NCI-H460 (cell line): ENCODE data around the gene HOXA3. TPM values are rescaled to one million over a fixed set of nuclear protein-coding genes. Genes with fewer than 3 reads are reported as not detected.
A peak's percentile ranks its signal among the peaks of the same experiment; 100 is the strongest.

ENCODE experiments used
- DNase-seq: peaks from one replicate; pipeline ENCODE4 v3.0.0-alpha.2; 2016; ENCODE audit warnings: low read depth; ENCODE audit errors: extremely low read depth
- total RNA-seq: library from RNA; depleted of rRNA; stranded (reverse); fragments of >200 nt; shearing (Covaris generic); gene quantifications from 2 replicates; pipeline ENCODE4 v1.2.3, GENCODE V29; 2014

HOXA3 gene
- total RNA-seq, 1 experiment from 2014 or later: 4.4 TPM

DNA sequence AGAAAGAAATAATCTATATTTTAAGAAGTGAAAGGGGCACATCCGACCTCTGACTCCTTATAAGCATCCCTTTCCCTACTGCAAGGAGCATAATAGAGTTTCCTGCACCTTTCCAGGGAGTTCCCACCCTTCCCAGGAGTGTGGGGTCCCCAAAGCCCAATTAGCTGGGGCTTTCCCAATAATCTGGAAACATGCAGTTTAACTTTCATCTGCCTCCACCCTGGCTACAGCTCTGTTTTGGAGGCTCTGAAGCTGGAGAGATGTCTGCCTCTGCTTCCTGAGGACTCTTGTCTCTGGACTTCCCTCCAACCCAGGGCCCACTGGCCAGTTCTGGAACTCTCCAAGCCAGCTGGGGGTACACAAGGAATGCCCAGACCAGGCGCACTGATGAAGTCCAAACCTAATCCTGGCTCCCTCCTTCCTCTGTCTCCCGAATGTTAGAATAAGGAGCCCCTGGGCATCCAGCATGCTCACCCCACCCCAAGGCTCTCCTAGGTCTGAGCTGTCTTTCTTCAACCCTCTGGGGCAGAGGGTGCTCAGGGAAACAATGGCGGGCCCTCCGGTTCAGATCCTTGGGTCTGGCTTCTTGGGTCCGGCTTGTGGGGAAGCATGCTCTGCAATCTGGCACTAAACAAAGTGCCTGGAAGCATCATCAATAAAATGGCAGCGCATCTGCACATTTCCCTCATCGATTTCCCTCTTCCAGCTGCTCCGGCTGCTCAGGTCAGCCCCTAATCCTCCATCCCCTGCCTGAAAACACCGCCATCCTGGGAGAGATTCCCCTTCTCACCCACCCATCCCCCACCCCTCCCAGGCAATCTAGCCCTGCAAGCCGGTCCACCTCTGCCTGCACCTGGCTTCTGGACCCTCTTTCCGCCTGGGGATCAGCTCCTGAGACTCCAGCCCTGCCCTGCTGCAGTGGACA, 35.2 kb downstream of the HOXA3 start:
- DNase-seq: no peak

DNA sequence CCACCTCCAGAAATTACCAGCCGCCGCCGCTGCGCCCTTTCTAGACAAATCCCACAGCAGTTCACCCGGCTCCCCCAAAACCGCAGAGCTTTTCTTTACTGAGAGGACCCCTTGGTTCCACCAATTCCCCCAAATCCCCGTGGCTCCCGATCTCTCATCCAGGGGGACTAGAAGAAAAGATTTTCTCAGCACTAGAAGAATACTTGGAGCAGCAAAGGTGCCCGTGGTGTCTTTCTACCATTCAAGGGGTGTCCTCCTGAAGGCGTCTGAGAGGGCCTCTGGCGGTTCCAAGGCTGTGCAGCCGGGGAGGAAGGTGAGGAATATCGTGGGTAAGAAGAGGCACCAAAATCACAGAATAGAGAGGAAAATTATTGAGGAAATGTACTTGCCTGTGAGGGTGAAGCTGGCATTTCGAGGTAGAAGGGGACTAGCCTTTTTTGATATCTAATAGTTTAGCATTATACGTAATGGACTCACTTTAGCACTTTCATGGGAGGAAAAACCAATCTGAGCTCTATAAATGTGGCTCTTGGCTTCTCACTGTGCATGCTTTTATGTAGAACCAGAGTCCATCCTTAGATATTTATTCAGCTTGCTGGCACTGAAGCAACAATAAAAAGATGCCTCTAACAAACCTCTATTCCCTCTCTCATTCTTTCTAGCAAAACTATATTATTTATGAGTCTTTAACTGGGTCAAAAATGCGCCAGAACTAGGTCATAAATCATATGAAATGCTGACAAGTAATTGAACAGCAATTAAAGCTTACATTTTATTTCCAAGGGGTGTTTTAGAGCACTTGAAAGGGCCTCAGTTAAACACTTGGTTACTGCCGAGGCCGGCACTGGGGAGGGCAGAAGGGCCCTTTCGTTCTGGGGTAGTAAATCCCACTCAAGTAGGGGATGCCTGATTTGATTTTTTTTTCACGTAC, 36.1 kb downstream of the HOXA3 start:
- no peak for DNase-seq

DNA sequence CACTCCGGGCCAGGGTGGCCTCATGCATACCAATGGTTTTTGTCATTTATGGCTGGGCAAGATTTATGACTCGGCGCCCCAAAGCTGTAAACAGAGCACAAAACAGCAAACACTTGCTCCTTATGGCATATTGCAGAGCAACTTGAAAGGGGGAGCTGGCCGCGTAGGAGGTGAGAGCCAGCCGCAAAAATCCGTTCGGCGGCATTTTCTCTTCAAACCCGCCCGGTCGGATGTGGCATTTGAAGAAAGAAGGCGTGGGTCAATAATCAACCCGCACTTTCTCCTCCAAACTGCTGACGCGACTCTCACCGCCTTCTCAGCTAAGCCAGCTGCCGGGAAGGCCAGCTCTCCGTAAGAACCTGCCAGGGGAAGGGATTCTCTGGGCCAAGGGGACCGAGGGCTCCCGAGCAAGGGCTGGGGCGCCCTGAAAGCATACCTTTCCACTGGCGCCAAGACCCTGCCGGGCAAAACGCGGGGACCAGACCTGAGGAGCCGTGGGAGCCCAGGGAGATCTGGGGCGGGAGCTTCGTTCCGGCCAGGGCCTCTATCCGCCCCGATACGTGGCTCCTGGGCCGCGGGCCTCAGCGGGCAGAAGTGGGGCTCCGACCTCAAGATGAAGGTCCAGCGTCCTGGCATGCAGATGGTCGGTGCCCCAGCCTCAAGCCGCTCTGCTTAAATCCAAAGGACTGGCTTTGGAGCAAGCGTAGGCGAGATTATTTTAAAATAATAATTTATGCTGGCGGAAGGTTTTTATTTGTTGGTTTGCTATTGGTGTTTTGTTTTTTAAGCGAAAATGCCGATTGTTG, 37.0 kb downstream of the HOXA3 start:
- peak; percentile 67 for DNase-seq

- DNase-seq: no peak
Observed at GRCh38 chr7:27114881-27115220, 37.5 kb downstream of the HOXA3 start.

DNA sequence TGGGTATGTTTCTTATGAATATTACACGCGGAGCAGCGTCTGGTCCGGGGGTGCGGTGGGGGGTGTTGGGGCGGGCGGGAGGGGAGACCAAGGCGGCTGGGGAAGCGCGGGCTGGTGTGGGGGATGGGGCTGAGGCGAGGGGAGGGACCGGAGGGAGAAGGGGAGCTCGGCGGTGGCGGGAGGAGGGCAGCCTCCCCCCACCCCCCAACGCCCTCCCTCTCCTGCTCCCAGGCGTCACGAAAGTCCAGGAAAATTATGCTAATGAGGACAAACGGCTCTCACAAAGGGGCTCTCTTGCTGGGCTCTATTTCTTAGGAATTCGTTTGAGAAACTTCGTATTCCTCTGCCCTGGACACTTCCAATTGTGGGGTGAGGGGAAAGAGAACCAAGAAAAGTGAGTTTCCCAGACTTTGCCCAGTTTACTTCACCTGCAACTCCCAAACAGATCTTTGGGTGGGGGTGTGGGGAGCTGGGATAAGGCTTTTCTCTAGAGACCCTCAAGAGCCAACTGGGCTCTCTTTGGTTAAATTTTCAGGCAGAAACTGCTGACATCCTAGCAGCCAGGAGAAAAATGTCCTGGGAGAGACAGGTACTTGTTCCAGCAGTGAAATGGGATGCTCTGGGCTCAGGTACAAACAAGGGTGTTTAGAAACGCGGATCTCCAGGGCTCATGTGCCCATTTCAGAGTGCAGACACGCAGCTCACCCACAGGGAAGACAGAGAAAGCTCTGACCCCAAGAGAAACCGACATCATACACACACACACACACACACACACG, 38.2 kb downstream of the HOXA3 start:
- peak; percentile 64 for DNase-seq

- DNase-seq: peak; percentile 73
Observed at GRCh38 chr7:27112955-27113949, 39.1 kb downstream of the HOXA3 start.

GRCh38 chr7:27112361-27112760, 40.0 kb downstream of the HOXA3 start:
- no peak for DNase-seq

GRCh38 chr7:27111751-27112277, 40.6 kb downstream of the HOXA3 start:
- DNase-seq: no peak

DNA sequence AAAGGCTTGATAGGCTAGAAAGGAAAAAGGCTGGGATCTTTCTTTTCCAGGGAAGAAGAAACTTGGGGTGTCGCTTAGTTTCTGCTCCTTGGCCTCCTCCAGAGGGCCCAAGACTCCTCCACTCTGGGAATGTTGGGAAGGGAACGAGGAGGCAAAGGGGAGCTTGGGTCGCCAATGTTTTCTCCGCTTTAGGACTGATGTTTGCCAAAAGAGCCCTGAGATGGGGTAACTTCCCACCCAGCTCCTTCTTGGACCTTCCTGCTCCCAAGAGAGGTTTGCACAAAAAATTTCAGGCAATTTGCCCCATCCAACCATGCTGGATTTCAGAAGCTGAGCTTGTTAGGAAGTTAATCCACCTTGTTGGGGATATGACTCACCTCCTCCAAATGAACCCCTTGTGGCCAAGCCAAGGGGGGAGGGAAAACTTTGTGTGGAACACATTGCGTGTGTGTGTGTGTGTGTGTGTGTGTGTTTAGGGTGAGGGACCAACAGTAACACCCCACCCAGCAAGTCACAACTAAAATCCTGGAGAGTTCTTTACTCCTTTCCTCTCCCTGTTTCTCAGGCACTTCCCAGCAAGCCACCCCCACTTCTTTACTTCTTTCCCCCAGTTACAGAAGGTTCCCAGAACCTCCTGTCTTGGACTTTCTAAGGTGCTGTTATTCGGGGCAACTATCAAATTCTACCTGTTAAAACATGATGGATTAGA, 41.2 kb downstream of the HOXA3 start:
- no peak for DNase-seq

GRCh38 chr7:27110186-27111031, 42.0 kb downstream of the HOXA3 start:
- DNase-seq: no peak

- no peak for DNase-seq
Observed at GRCh38 chr7:27109466-27110185, 42.8 kb downstream of the HOXA3 start.

DNA sequence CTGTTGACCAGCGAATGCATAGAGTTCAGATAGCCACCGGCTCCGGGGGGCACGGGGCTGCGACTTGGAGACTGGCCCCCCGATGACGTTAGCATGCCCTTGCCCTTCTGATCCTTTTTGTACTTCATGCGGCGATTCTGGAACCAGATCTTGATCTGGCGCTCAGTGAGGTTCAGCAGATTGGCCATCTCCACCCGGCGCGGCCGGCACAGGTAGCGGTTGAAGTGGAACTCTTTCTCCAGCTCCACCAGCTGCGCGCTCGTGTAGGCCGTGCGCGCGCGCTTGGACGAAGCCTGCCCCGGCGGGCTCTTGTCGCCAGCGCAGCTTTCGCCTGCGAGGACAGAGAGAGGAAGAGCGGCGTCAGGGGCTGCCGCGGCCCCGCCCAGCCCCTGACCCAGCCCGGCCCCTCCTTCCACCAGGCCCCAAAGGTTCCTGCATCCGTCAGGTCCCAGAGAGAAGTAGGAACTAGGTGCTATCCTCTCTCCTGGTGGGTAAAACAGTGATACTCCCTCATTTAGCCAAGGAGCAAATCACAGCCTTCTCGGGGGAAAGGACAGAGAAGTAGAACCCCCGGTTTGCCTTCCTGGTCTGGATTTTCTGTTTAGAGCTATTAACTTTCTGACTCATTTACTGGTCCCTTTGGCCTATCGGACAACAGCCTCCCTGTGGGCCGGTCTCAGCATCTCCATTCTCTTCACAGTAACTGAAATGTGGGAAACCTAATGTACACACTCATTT, 43.8 kb downstream of the HOXA3 start:
- no peak for DNase-seq

GRCh38 chr7:27107391-27108381, 44.7 kb downstream of the HOXA3 start:
- DNase-seq: no peak

DNA sequence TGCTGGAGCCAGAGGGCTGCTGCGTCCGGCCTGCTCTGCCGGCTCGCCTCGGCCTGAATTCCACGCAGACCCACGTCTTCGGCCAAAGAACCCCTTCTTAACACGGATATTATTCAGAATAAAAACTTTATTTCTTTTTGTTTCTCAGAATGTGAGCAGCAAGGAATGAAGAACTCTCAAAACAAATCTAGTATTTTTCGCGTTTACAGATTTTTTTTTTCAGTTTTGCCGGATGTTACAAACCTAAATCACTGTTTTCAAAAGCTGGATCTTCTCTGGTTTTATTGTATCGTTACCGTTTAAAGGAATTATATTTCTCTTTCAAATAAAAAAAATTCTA, 45.5 kb downstream of the HOXA3 start:
- DNase-seq: no peak
